Measurements from ENCODE around the gene ABCC6.
"Not testable (repeated sequence)": the region's sequence is repeated elsewhere in the genome, so short reads cannot be mapped to it uniquely, and the experiment has no call there.

ABCC6 gene

GRCh38 chr16:16221382-16221781, 1.9 kb downstream of the ABCC6 start:
- DNase-seq: not testable (repeated sequence)

- not testable (repeated sequence) for DNase-seq
Observed at GRCh38 chr16:16220449-16220848, 2.8 kb downstream of the ABCC6 start.

DNA sequence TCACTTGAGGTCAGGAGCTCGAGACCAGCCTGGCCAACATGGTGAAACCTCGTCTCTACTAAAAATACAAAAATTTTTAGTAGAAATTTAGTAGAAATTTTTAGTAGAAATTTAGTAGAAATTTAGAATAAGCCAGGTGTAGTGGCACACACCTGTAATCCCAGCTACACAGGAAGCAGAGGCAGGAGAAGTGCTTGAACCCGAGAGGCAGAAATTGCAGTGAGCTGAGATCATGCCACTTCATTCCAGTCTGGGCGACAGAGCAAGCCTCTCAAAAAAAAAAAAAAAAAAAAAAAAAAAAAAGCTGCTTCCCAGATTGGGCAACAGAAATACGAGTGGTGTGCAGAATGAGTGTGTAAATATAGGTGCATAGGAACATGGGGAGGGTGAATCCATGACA, 4.5 kb downstream of the ABCC6 start:
- not testable (repeated sequence) for DNase-seq

GRCh38 chr16:16218349-16218748, 4.9 kb downstream of the ABCC6 start:
- not testable (repeated sequence) for DNase-seq

GRCh38 chr16:16213863-16214293, 9.4 kb downstream of the ABCC6 start:
- DNase-seq: not testable (repeated sequence)

DNA sequence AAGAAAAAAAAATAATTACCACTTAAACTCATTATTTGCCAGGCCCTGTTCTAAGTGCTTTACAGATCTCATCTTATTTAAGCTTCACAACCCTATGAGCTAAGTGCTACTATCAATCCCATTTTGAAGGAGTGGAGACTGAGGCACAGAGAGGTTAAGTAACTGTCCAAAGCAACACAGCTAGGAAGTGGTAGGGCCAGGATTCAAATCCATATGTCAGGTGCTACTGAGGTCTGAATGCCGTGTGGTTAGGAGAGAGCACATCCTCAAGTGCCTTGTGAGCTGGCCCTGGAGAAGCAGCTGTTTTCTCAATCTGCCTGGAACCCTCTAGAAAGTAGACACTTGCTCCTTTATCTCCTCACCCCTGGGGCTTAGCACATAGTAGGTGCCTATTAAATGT, 11.9 kb downstream of the ABCC6 start:
- DNase-seq: not testable (repeated sequence)

- DNase-seq: not testable (repeated sequence)
Observed at GRCh38 chr16:16208461-16208860, 14.8 kb downstream of the ABCC6 start.

GRCh38 chr16:16207787-16208334, 15.4 kb downstream of the ABCC6 start:
- not testable (repeated sequence) for DNase-seq

GRCh38 chr16:16207097-16207786, 16.1 kb downstream of the ABCC6 start:
- not testable (repeated sequence) for DNase-seq

DNA sequence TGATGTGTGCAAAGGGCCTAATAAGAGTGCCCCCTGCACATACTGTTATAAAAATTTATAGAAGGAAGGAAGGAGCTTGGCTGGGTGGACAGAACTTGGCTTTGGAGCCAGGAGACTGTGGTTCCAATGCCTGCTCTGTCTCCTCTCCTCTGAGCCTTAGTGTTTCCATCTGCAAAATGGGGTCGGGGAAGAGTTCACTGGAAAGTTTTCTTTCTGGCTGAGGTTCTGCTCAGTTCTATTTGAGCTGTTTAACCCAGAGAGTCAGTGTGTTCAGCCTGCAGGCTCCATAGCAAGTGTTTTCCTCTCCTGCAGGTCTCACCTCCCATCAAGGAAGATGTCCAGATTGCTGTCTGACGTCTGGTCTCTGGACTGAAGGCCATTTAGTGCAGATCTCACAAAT, 17.4 kb downstream of the ABCC6 start:
- DNase-seq: not testable (repeated sequence)

DNA sequence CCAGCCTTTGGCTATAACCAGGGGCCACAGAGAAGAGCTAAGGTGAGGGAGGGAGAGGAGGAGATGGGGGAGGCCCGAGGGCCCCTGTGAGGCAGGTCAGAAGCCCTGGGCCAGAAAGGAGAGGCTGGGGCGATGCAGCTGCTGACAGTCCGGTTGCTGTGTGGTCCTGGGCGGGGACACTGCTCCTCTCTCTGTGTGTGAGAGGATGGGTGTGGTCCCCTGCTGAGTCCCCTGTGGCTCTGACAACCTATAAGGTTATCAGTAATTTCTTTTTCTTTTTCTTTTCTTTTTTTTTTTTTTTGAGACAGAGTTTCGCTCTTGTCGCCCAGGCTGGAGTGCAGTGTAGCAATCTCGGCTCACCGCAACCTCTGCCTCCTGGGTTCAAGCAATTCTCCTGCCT, 18.7 kb downstream of the ABCC6 start:
- not testable (repeated sequence) for DNase-seq

DNA sequence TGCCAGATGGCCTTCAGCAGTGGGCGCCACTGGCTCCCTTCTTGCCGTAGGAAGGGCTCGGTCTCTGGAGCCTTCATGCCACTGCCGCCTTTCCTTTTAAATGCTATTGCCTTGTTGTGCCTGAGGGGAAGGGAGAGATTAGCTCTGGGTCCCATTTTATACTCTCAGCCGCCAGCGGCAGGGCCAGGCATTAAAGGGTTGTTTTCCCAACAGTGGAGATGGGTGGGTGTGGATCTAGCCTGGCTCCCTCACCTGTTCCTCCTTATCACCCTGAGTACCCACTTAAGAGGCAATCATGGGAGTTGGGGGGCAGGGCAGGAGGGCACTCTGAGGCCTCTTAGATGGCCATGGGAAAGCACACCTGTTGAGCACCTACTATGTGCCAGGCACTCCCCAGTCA, 19.8 kb downstream of the ABCC6 start:
- DNase-seq: not testable (repeated sequence)

GRCh38 chr16:16202400-16203143, 20.7 kb downstream of the ABCC6 start:
- DNase-seq: peak; percentile 35

- not testable (repeated sequence) for DNase-seq
Observed at GRCh38 chr16:16201880-16202279, 21.4 kb downstream of the ABCC6 start.

GRCh38 chr16:16200391-16200790, 22.9 kb downstream of the ABCC6 start:
- DNase-seq: not testable (repeated sequence)

DNA sequence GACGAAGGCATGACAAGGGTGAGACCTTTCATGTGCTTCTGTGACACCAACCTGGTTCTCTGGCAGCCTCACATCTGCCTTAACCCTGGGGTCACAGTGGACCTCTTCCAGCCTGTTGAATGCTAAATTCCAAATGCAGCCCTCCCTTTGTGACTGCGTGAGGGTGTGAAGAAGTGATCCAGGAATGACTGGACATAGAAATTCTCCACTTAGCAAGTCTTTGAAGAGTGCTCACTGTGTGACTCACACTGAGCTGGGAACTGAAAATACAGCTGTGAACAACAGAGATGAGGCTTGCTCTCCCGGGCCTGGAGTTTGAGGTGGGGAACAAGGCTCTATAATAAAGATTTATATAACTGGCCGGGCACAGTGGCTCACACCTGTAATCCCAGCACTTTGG, 23.9 kb downstream of the ABCC6 start:
- DNase-seq: not testable (repeated sequence)

DNA sequence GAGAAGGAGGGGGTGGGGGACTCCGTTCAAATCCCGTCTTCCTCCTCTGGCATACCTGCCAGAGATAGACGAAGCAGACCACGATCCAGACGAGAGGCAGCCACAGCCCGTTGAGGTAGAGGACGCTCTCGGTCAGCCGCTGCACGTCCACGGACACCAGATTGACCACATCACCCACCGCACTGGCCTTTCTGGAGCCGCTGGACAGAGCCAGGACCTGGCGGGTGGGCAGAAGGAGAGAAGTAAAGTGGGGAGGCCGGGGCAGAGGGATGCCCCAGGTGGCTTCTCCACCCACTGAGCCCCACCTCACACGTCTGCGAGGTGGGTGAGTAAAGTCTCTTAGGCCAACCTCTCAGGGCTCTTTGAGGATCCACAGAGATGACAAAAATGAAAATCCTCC, 25.3 kb downstream of the ABCC6 start:
- no peak for DNase-seq

- no peak for DNase-seq
Observed at GRCh38 chr16:16197331-16197730, 26.0 kb downstream of the ABCC6 start.

DNA sequence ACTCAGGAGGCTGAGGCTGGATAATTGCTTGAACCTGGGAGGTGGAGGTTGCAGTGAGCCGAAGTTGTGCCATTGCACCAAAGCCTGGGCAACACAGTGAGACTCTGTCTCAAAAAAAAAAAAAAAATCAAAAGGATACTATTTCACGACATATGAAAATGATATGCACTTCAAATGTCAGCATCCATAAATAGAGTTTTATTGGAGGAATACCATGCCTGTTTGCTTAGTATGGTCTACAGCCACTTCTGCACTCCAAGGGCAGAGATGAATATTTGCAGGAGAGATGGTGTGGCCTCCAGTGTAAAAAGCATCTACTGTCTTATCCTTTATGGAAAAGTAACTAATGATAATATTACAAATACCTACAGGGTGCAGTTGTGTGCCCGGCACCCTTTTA, 27.2 kb downstream of the ABCC6 start:
- no peak for DNase-seq

DNA sequence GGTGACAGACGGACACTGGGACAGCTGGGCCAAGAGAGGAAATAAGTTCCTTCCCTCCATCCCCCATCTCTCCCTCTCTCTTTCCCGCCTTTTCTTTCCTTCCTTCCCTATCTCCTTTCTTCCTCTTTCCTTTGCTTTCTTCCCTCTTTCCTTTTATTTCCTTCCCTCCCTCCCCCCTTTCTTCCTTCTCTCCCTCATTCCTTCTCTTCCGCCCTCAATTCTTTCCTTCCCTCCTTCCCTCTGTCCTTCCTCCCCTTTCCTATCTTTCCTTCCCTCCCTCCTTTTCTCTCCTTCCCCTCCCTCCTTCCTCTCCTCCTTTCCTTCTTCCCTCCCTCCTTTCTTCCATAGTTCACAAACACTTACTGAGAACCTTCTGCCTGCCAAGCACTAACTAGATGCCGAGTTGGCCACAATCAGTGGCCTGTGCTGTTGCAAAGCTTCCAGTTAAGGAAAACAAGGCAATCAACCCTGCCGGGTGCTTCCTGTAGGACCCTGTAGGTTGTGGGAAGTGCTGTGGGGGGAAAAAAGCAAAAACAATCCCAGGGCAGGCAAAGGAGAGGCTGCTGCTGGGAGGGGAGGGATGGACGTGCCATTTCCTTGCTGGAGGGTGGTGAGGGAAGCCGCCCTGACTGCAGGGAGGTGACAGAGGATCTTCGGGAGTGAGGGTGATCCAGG, 31.7 kb downstream of the ABCC6 start:
- DNase-seq: no peak

DNA sequence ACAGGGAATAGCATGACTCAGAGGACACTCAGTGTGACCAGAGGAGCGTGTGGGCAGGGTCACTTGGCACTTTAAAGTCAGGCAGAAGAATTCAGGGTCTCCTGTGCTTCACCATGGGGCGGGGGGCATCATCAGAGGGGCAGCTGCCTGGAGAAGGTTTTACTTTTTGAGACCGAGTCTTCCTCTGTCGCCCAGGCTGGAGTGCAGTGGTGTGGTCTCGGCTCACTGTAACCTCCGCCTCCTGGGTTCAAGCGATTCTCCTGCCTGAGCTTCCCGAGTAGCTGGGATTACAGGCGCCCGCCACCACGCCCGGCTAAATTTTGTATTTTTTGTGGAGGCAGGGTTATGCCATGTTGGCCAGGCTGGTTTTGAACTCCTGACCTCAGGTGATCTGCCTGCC, 32.3 kb downstream of the ABCC6 start:
- not testable (repeated sequence) for DNase-seq

- no peak for DNase-seq
Observed at GRCh38 chr16:16190546-16190945, 32.7 kb downstream of the ABCC6 start.

DNA sequence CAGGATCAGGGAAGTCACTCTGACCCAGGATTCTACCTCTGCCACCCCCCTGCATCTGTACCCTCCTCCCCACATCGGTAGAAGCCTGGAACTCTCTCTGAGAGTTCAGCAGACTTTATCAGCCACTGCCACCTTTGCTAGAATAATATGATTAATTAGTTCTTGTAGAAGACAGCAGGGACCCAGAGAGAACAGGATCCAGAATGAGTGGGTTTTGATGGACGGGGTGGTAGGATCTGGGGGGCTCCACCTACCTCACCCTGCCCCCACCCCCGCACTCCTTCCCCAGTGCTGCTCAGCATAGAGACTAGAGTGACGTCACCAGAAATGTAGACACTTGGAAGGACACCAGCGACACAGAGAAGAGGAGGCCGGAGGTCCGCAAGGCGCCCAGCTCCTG, 33.5 kb downstream of the ABCC6 start:
- DNase-seq: no peak

All from DMS79 (cell line).